Choroid plexus epithelial cell (primary cell): ENCODE results near the gene COX20.

Experiments
- DNase-seq: peaks from one replicate; pipeline ENCODE4 v3.0.0-alpha.2; 2010; ENCODE audit warnings: low read depth
- H3K4me3 ChIP-seq: 2 replicates; pipeline ENCODE4 v1.5.1; 2011; ENCODE audit warnings: low read depth, mild to moderate bottlenecking, control low read depth, low read length, moderate library complexity
- TF ChIP-seq, protein P1 (sequence below): conservative IDR thresholded peaks from 2 replicates; pipeline ENCODE4 v1.5.1; 2011; ENCODE audit warnings: low read depth, mild to moderate bottlenecking, control low read depth, inconsistent platforms, low read length, moderate library complexity

Gene COX20

GRCh38 chr1:244851546-244852231, 16.2 kb downstream of the COX20 start:
- DNase-seq, result no peak

DNA sequence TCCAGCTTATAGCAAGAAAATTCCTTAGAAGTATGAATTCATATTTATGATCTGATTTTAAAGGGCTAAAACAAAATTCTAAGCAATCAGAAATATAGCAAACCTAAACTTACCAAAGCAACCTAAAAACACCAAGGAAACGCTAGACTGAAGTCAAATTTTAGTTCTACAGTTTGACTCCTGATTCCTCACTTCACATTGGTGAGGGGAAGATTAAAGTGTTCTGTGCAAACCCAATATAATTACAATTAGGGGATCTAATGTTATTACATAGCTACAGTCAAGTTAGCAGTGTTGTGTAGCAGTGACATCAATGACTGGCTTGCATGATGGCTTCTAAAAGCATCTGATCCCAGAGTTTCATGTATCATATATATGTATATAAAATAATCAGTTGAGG, 17.2 kb downstream of the COX20 start:
- H3K4me3 ChIP-seq, result no peak overlapping the region
- no peak for DNase-seq
- TF ChIP-seq, protein P1, sequence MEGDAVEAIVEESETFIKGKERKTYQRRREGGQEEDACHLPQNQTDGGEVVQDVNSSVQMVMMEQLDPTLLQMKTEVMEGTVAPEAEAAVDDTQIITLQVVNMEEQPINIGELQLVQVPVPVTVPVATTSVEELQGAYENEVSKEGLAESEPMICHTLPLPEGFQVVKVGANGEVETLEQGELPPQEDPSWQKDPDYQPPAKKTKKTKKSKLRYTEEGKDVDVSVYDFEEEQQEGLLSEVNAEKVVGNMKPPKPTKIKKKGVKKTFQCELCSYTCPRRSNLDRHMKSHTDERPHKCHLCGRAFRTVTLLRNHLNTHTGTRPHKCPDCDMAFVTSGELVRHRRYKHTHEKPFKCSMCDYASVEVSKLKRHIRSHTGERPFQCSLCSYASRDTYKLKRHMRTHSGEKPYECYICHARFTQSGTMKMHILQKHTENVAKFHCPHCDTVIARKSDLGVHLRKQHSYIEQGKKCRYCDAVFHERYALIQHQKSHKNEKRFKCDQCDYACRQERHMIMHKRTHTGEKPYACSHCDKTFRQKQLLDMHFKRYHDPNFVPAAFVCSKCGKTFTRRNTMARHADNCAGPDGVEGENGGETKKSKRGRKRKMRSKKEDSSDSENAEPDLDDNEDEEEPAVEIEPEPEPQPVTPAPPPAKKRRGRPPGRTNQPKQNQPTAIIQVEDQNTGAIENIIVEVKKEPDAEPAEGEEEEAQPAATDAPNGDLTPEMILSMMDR, result no peak

More at GRCh38 chr1:244851546-244852231, 16.2 kb downstream of the COX20 start:
- H3K4me3 ChIP-seq, result no peak overlapping the region
- TF ChIP-seq, protein P1, result no peak

DNA sequence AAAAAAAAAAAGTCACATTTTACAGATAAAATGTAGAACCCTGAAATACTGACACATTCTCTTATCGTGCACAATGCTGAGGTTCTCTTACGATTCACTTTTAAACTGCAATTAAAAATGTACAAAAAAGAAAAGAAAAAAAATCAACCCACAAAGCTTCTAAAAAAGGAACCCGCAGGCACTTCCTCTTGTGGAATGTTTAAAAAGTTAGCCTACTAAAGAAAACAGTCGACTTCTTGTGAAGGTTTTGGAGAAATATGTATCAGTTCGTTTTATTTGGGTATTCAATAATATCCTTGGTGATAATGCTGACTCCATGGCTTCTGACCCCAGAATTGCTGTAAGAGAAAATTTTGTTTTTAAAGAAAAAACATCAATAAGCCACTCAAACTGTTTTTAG, 18.7 kb downstream of the COX20 start:
- TF ChIP-seq, protein P1, result no peak
- no peak for DNase-seq
- no peak overlapping the region for H3K4me3 ChIP-seq

- H3K4me3 ChIP-seq, result no peak overlapping the region
- TF ChIP-seq, protein P1, result no peak
- no peak for DNase-seq
These were observed 19.6 kb downstream of the COX20 start for GRCh38 chr1:244854865-244855578.

- no peak overlapping the region for H3K4me3 ChIP-seq
- no peak for DNase-seq
- TF ChIP-seq, protein P1, result no peak
These were observed 22.3 kb downstream of the COX20 start for GRCh38 chr1:244857761-244858160.

DNA sequence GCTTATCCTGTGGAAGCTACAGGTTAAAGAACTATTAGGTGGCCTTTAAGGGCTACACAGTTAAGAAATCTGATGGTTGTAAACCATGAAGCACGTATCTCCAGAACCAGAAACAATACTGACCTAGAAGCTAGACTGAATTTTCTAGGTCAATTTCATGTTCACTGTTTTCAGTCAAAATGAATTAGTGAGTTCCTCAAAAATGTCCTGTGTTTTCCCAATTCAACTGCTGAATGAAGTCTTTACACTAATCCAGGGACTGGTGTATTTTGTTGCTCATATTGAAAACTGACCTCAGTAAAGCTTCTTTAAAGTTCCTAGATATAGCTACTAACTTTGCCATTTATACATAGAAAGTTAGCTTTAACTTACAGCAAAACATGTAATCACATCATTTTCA, 22.9 kb downstream of the COX20 start:
- TF ChIP-seq, protein P1, result no peak
- no peak for DNase-seq
- no peak overlapping the region for H3K4me3 ChIP-seq
